Stimulated activated naive CD8-positive, alpha-beta T cell treated with anti-CD3 and anti-CD28 coated beads, Interleukin-15, amount 100 ng/mL, for 72 hours (primary cell): ENCODE measurements around the gene BCAS3.
A peak's percentile ranks its signal among the peaks of the same experiment; 100 is the strongest.

ENCODE experiments used
- ATAC-seq: fragments of 150-1000 bp; cut with Tn5 transposase; 2 replicates; pipeline ENCODE4 v1.10.0; 2021; ENCODE audit warnings: mild to moderate bottlenecking, moderate library complexity
- DNase-seq, 2 donors: peaks; one replicate each; pipeline ENCODE4 v3.0.0; 2021 to 2022
- H3K27ac Mint-ChIP-seq, 2 donors: one replicate each; pipeline ENCODE4 v1.8.0; 2022; ENCODE audit warnings: mild to moderate bottlenecking in 2 of 2, mixed read lengths in 2 of 2, moderate library complexity in 2 of 2
- H3K27me3 Mint-ChIP-seq: one replicate; pipeline ENCODE4 v1.8.0; 2022; ENCODE audit warnings: mixed read lengths
- H3K4me1 Mint-ChIP-seq: one replicate; pipeline ENCODE4 v1.8.0; 2022; ENCODE audit warnings: mild to moderate bottlenecking, mixed read lengths
- H3K4me3 Mint-ChIP-seq, 2 donors: one replicate each; pipeline ENCODE4 v1.8.0; 2022; ENCODE audit warnings: mild to moderate bottlenecking in 2 of 2, mixed read lengths in 2 of 2, moderate library complexity in 1 of 2
- H3K9me3 Mint-ChIP-seq, 2 donors: one replicate each; pipeline ENCODE4 v1.8.0; 2022; ENCODE audit warnings: mixed read lengths in 2 of 2

BCAS3 gene

DNA sequence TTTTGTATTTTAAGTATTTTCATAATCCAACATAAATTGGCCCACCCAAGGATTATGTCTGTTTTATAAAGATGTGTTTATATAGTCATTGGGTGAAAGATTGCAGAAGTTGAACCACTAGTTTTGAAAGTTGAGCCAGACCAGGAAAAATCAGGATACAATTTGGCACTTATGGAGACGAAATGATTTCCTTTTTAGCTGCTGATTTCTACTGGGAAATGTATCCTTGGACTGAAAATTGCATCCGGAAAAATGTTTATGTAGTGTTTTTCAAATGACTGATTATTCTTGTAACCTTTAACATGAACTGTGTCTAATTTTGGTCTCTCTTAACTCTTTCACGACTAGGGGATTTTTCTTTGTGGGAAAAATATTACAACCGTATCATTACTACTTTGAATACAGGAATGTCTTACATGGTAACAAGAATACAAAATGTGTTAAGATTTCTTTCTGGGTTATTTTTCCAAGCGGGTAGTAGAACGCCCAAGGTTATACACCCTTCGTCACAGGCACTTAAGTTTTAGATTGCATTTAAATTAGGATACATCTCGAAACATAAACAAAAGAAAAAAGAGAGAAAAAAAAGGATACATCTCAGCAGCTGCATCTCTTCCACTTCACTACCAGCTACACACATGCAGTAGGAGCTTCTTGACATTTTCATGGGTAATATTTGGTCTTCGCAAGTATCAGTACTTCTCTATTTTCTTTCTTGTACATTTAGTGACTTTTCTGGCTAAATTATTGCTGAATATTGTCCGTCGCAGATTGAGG is 449.0 kb downstream of the BCAS3 start:
- ATAC-seq: no peak
- Mint-ChIP-seq H3K4me1 (peaks cover 14% of the 10 kb centered on the region), H3K27ac (peak overlapping the region in 1 of 2 donors; percentile 30), H3K4me3 (no peak overlapping the region), H3K27me3 (no peaks in the 10 kb centered on the region), H3K9me3 (no peaks in the 10 kb centered on the region)
- no peak for DNase-seq

- DNase-seq (no peak), ATAC-seq (no peak)
- Mint-ChIP-seq H3K9me3 (no peaks in the 10 kb centered on the region), H3K4me1 (peaks cover 20% of the 10 kb centered on the region), H3K27me3 (no peaks in the 10 kb centered on the region), H3K27ac (no peak overlapping the region), H3K4me3 (no peak overlapping the region)
Observed at GRCh38 chr17:61127960-61128359, 450.3 kb downstream of the BCAS3 start.

GRCh38 chr17:61128661-61129115 is 451.0 kb downstream of the BCAS3 start:
- ATAC-seq (no peak), DNase-seq (no peak)
- no peak overlapping the region for H3K4me3 Mint-ChIP-seq
- no peaks in the 10 kb centered on the region for H3K9me3 Mint-ChIP-seq
- no peaks in the 10 kb centered on the region for H3K27me3 Mint-ChIP-seq
- H3K4me1 Mint-ChIP-seq: peaks cover 20% of the 10 kb centered on the region
- peak overlapping the region in 1 of 2 donors; percentile 28 for H3K27ac Mint-ChIP-seq

DNA sequence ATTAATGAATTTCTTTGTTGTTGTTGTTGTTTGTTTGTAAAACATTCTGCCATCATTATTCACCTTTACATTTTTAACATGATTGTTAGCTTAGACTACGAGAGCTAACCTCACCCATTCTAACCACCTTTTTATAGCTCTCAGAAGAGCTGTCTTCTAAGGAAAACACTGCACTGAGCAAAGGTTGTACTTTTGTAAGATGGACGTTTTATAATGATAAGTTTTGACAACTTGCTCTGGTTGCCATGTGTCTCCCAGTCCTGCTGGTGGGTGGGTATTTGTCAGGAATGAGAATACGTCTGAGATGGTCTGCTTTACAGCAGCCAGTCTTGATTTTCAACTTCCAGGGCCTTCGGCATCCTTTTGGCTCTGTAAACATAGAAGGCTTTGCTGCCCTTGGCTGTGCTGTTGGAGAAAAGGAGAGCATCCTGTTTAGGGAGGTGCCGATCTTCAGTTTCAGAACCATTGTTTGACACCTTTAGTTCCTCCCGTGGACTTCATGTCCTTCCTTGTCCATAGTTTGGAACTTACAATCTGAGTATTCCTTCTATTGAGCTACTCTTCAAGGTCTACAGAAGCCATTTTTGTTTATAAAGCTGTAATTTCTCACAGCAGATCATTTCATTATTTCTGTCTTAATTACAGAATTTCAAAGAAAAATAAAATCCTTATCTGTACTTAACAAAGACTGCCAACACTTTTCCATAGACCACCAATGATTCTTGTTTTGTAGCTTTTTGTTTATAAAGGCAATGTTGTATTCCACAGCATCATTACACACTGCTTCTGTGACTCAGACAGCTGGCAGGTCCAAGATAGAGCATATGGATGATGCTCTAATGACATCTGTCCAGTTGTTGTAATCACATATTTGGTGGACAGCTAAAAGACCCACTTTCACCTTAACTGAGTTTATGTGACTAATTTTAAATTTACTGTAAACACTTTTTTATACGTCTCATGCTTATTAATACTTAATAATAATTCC is 451.9 kb downstream of the BCAS3 start:
- Mint-ChIP-seq H3K27ac (no peak overlapping the region), H3K9me3 (no peaks in the 10 kb centered on the region), H3K4me3 (no peak overlapping the region), H3K27me3 (no peaks in the 10 kb centered on the region), H3K4me1 (peaks cover 20% of the 10 kb centered on the region)
- no peak for ATAC-seq
- DNase-seq: no peak

DNA sequence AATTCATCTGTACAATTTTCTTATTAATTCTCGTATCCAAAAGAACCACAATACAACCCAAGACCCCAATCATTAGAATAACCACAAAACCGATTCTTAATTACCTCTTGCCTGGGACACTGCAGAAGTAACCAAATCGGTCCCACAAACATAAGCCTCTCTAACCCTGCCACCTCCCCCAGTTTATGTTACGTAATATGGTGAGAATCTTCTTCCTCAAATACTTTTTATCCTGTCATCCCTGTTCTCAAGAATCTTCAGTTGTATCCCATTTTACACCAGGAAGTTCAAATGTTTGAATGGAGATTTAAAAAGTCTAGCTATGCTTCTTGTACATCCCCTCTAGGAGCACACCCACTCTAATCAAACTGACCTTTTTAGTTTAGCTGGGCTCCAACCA is 452.7 kb downstream of the BCAS3 start:
- Mint-ChIP-seq H3K4me3 (no peak overlapping the region), H3K27me3 (no peaks in the 10 kb centered on the region), H3K27ac (no peak overlapping the region), H3K9me3 (no peaks in the 10 kb centered on the region), H3K4me1 (peaks cover 20% of the 10 kb centered on the region)
- no peak for DNase-seq
- no peak for ATAC-seq

GRCh38 chr17:61131585-61131984 is 453.9 kb downstream of the BCAS3 start:
- no peak overlapping the region for H3K4me3 Mint-ChIP-seq

GRCh38 chr17:61132524-61132923 is 454.9 kb downstream of the BCAS3 start:
- Mint-ChIP-seq H3K4me3 (no peak overlapping the region), H3K9me3 (no peaks in the 10 kb centered on the region), H3K27me3 (no peaks in the 10 kb centered on the region), H3K4me1 (peaks cover 25% of the 10 kb centered on the region), H3K27ac (no peak overlapping the region)
- ATAC-seq (no peak), DNase-seq (no peak)

More at GRCh38 chr17:61131585-61131984, 453.9 kb downstream of the BCAS3 start:
- H3K27ac Mint-ChIP-seq: no peak overlapping the region
- no peak for DNase-seq
- peaks cover 25% of the 10 kb centered on the region for H3K4me1 Mint-ChIP-seq
- no peak for ATAC-seq
- H3K9me3 Mint-ChIP-seq: no peaks in the 10 kb centered on the region
- no peaks in the 10 kb centered on the region for H3K27me3 Mint-ChIP-seq

DNA sequence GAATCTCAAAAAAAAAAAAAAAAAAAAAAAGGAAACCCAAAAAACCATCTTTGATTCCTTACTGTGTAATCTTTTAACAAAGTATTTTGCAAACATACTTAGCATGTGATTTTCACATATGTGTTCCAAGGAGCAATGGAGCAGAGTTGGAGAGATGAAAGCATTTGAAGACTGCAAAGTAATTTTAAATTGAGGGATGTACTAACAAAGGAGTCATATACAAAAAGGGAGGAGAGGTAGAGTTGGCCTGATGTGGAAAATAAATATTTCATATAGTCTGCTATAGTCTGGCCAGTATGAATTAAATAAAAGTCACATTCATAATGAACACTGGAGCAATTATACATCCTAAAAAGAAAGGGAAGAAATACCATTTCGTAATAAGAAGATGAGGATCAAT is 456.2 kb downstream of the BCAS3 start:
- DNase-seq (no peak), ATAC-seq (no peak)
- no peak overlapping the region for H3K27ac Mint-ChIP-seq
- no peaks in the 10 kb centered on the region for H3K27me3 Mint-ChIP-seq
- H3K4me3 Mint-ChIP-seq: no peak overlapping the region
- peaks cover 24% of the 10 kb centered on the region for H3K4me1 Mint-ChIP-seq
- H3K9me3 Mint-ChIP-seq: no peaks in the 10 kb centered on the region

GRCh38 chr17:61134551-61135235 is 457.0 kb downstream of the BCAS3 start:
- Mint-ChIP-seq H3K27ac (no peak overlapping the region), H3K4me1 (peaks cover 28% of the 10 kb centered on the region), H3K27me3 (no peaks in the 10 kb centered on the region), H3K9me3 (no peaks in the 10 kb centered on the region), H3K4me3 (no peak overlapping the region)
- no peak for ATAC-seq
- DNase-seq: no peak

- no peaks in the 10 kb centered on the region for H3K27me3 Mint-ChIP-seq
- peaks cover 27% of the 10 kb centered on the region for H3K4me1 Mint-ChIP-seq
- ATAC-seq (no peak), DNase-seq (no peak)
- no peaks in the 10 kb centered on the region for H3K9me3 Mint-ChIP-seq
- H3K4me3 Mint-ChIP-seq: peak overlapping the region in 1 of 2 donors; percentile 7
- no peak overlapping the region for H3K27ac Mint-ChIP-seq
Observed at GRCh38 chr17:61135782-61136181, 458.1 kb downstream of the BCAS3 start.

DNA sequence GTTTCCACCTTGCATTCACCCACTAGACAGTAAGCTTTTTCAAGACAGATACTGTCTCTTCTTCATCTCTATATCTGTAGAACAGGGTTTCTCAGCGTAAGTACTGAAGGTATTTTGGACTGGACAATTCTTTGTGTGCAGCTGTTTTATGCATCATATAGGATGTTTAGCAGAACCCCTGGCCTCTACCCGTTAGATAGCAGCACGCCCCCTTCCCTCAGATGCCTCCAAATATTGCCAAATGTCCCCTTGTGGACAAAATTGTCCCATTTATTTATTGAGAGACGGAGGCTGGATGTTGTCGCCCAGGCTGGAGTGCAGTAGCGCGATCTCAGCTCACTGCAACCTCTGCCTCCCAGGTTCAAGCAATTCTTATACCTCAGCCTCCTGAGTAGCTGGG is 458.6 kb downstream of the BCAS3 start:
- peak overlapping the region in 1 of 2 donors; percentile 7 for H3K4me3 Mint-ChIP-seq
- ATAC-seq (no peak), DNase-seq (no peak)
- no peaks in the 10 kb centered on the region for H3K27me3 Mint-ChIP-seq
- H3K9me3 Mint-ChIP-seq: no peaks in the 10 kb centered on the region
- H3K27ac Mint-ChIP-seq: no peak overlapping the region
- H3K4me1 Mint-ChIP-seq: peaks cover 26% of the 10 kb centered on the region

DNA sequence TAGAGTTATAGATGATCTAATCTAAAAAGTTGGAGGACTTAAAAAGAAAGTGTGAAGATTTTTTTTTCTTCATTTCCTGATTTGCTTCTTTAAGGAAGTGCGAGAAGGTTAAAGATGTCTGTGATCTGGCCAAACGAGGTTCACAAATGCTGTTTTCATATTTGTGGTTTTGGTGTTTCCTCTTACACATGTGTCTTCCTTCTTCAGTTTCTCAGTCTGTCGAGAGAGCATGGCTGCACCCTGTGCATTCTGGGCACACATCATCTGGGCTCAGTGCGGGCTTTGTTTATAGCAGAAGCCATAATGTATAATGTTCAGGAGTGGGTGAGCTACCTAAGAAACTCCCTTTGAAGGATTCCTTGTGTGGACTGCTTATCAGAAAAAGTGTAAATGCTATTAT is 461.6 kb downstream of the BCAS3 start:
- H3K27ac Mint-ChIP-seq: peak overlapping the region; percentile 70 to 89
- DNase-seq (peak; percentile 38 to 48), ATAC-seq (peak; percentile 97)
- H3K4me3 Mint-ChIP-seq: peak overlapping the region; percentile 48 to 69
- peaks cover 23% of the 10 kb centered on the region for H3K4me1 Mint-ChIP-seq
- no peaks in the 10 kb centered on the region for H3K27me3 Mint-ChIP-seq
- no peaks in the 10 kb centered on the region for H3K9me3 Mint-ChIP-seq

GRCh38 chr17:61140081-61140786 is 462.6 kb downstream of the BCAS3 start:
- ATAC-seq (no peak), DNase-seq (no peak)
- H3K4me1 Mint-ChIP-seq: peaks cover 31% of the 10 kb centered on the region

GRCh38 chr17:61143026-61143425 is 465.4 kb downstream of the BCAS3 start:
- no peak overlapping the region for H3K4me3 Mint-ChIP-seq
- H3K9me3 Mint-ChIP-seq: no peaks in the 10 kb centered on the region
- no peak for ATAC-seq
- H3K27me3 Mint-ChIP-seq: no peaks in the 10 kb centered on the region
- no peak overlapping the region for H3K27ac Mint-ChIP-seq
- H3K4me1 Mint-ChIP-seq: peaks cover 28% of the 10 kb centered on the region
- DNase-seq: no peak

More at GRCh38 chr17:61140081-61140786, 462.6 kb downstream of the BCAS3 start:
- Mint-ChIP-seq H3K27ac (no peak overlapping the region), H3K27me3 (no peaks in the 10 kb centered on the region), H3K4me3 (no peak overlapping the region), H3K9me3 (no peaks in the 10 kb centered on the region)

- ATAC-seq (no peak), DNase-seq (no peak)
- no peaks in the 10 kb centered on the region for H3K9me3 Mint-ChIP-seq
- no peaks in the 10 kb centered on the region for H3K27me3 Mint-ChIP-seq
- H3K4me3 Mint-ChIP-seq: no peak overlapping the region
- H3K27ac Mint-ChIP-seq: no peak overlapping the region
- H3K4me1 Mint-ChIP-seq: peaks cover 25% of the 10 kb centered on the region
Observed at GRCh38 chr17:61144137-61144536, 466.5 kb downstream of the BCAS3 start.
